H1 (cell line): Measurements from ENCODE around the gene CNR2.

ENCODE experiments used
- ASH2L ChIP-seq: fragments of 200-600, 300-600 bp; sonication (generic); IDR thresholded peaks from one replicate; pipeline ENCODE4 v1.7.1; 2017; ENCODE audit warnings: low read length
- BRCA1 ChIP-seq: IDR thresholded peaks from 2 replicates; pipeline ENCODE4 v1.6.1; 2012; ENCODE audit warnings: low read depth, low read length, improper control_type of control experiment
- EZH2 ChIP-seq: fragments of 200-600 bp; sonication (generic); IDR thresholded peaks from 2 replicates; pipeline ENCODE4 v1.7.1; 2012; ENCODE audit warnings: low read depth, mild to moderate bottlenecking, moderate library complexity, low read length, inconsistent platforms; ENCODE audit not compliant: severe bottlenecking
- MAFK ChIP-seq: IDR thresholded peaks from 2 replicates; pipeline ENCODE4 v1.6.1; 2012; ENCODE audit warnings: low read depth, mild to moderate bottlenecking, improper control_type of control experiment, low read length
- MAX ChIP-seq: IDR thresholded peaks from 2 replicates; pipeline ENCODE4 v1.6.1; 2012; ENCODE audit warnings: inconsistent platforms
- POLR2A ChIP-seq, 2 experiments: IDR thresholded peaks; 1 replicate in 1 of 2; 2 replicates in 1 of 2; pipeline ENCODE4 v1.6.1; 2011; ENCODE audit warnings: low read depth in 2 of 2, low read length in 2 of 2, mild to moderate bottlenecking in 2 of 2; ENCODE audit errors: control extremely low read depth in 1 of 2
- POLR2AphosphoS5 ChIP-seq: IDR thresholded peaks from 2 replicates; pipeline ENCODE4 v1.6.1; 2011; ENCODE audit warnings: low read depth, low read length
- SIN3A ChIP-seq, 2 experiments: IDR thresholded peaks in 1 of 2; conservative IDR thresholded peaks in 1 of 2; 2 replicates each; pipeline ENCODE4 v1.6.1; 2011 to 2012; ENCODE audit warnings: low read length in 2 of 2, improper control_type of control experiment in 1 of 2, low read depth in 1 of 2, mild to moderate bottlenecking in 1 of 2
- SRF ChIP-seq: IDR thresholded peaks from 2 replicates; pipeline ENCODE4 v1.6.1; 2011; ENCODE audit warnings: mild to moderate bottlenecking, low read depth, low read length, moderate library complexity
- USF2 ChIP-seq: IDR thresholded peaks from 2 replicates; pipeline ENCODE4 v1.6.1; 2011; ENCODE audit warnings: low read length, improper control_type of control experiment
- TF ChIP-seq, protein P1 (sequence below), 3 experiments: IDR thresholded peaks; 1 replicate in 2 of 3; 2 replicates in 1 of 3; pipeline versions ENCODE4 v1.5.1 to v1.6.1; 2011; ENCODE audit warnings: low read length in 3 of 3, mild to moderate bottlenecking in 3 of 3, inconsistent platforms in 2 of 3, low read depth in 1 of 3, moderate library complexity in 1 of 3; ENCODE audit not compliant: insufficient read depth in 1 of 3; ENCODE audit errors: control extremely low read depth in 1 of 3

DNA sequence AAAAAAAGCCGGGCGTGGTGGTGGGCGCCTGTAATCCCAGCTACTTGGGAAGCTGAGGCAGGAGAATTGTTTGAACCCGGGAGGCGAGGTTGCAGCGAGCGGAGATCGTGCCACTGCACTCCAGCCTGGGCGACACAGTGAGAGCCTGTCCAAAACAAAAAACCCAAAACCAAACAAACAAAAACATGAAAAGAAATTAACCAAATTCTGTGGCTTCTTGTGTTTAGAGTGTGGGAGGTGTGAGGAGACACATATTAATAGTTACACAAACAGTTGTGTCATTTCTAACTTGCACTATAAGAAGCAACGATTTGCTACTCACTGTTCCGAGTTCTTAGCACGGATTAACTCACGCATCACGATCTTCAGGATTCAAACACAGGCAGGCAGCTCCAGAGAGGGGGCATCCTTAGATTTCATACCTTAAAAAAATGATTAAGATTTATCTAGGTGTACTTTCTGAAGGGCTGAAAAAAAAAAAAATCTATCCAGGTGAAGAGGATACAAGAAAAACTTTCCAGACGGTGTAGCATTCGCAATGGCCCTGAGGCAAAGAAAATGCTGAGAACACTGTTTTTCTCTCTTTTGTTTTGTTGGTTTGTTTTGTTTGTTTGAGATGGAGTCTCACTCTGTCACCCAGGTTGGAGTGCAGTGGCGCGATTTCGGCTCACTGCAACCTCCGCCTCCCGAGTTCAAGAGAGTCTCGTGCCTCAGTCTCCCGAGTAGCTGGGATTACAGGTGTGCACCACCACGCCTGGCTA is 87.2 kb downstream of the CNR2 start:
- TF ChIP-seq EZH2: no peak
- TF ChIP-seq MAFK: no peak
- TF ChIP-seq, protein P1, sequence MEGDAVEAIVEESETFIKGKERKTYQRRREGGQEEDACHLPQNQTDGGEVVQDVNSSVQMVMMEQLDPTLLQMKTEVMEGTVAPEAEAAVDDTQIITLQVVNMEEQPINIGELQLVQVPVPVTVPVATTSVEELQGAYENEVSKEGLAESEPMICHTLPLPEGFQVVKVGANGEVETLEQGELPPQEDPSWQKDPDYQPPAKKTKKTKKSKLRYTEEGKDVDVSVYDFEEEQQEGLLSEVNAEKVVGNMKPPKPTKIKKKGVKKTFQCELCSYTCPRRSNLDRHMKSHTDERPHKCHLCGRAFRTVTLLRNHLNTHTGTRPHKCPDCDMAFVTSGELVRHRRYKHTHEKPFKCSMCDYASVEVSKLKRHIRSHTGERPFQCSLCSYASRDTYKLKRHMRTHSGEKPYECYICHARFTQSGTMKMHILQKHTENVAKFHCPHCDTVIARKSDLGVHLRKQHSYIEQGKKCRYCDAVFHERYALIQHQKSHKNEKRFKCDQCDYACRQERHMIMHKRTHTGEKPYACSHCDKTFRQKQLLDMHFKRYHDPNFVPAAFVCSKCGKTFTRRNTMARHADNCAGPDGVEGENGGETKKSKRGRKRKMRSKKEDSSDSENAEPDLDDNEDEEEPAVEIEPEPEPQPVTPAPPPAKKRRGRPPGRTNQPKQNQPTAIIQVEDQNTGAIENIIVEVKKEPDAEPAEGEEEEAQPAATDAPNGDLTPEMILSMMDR (IDR thresholded peaks at IDR 0.05; ENCODE audit: control extremely low read depth in 1 of 3, insufficient read depth in 1 of 3, low read depth in 1 of 3, low read length in 3 of 3): no peak
- TF ChIP-seq SIN3A (conservative IDR thresholded peaks at IDR 0.05 in 1 of 2, IDR thresholded peaks at IDR 0.05 in 1 of 2; ENCODE audit: low read depth in 1 of 2, low read length in 2 of 2): no peak
- TF ChIP-seq MAX: no peak
- no peak for TF ChIP-seq POLR2A (IDR thresholded peaks at IDR 0.05; ENCODE audit: control extremely low read depth in 1 of 2, low read depth in 2 of 2, low read length in 2 of 2)
- no peak for TF ChIP-seq BRCA1
- no peak for TF ChIP-seq POLR2AphosphoS5
- no peak for TF ChIP-seq USF2
- TF ChIP-seq ASH2L: no peak
- no peak for TF ChIP-seq SRF
